Ramos (cell line): Measurements from ENCODE around the gene ABLIM2.

Experiments
- in situ Hi-C: fragments of 300-500 bp; cut with MboI; formaldehyde crosslinking; loops from one replicate; pipeline ENCODE4 v1.14.3; 2022; ENCODE audit warnings: low sequenced_read_pairs; ENCODE audit not compliant: unreplicated experiment

Gene ABLIM2

DNA sequence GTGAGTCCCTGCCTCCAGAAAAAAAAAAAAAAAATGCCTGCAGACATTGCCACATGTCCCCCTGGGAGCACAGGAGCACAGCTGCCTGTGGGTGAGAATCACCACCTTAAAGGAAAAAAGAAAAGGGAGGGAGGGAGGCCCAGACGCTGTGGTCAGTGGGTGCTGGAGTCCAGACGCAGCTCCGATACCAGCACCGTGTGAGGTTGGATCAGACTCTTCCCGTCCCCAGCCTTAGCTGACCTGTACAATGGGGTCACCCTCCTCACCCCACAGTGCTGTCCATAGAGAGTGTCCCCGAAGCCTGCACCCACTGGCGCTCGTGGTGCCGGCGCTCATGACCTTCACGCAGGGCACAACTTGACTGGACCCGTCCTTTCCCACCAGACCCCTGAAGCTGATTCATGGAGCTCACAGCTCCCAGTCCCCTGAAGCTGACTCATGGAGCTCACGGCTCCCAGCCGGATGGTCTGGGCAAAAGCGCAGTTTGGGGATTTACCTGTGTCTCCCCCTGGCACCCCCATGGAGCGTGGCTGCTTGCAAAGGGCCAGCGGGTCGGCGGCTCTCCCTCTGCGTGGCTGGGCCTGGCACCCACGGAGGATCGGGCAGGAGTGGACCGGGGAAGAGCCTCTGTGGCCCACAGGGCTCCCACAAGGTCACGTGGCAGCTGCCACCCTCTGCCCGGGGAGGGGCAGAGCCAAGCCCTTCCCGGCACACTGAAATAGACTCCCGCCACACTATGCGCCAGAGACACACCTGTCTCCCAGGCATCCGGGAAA is 31.4 kb downstream of the ABLIM2 start:
- in situ Hi-C loops, result no loop called here

DNA sequence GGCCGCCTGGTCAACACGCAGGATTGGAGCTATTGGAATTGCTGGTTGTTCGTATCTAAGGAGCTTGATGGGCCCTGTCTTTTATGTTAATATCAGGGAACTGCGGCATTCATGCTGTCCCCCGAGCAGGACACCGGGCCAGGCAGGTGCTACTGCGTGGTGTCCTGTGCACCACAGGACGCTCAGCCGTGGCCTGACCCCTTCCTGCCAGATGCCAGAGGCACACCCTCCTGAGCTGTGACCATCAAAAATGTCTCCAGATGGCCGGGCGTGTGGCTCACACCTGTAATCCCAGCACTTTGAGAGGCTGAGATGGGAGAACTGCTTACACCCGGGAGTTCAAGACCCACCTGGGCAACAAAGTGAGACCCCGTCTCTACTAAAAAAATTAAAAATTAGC is 32.1 kb downstream of the ABLIM2 start:
- in situ Hi-C loops, result no loop called here

DNA sequence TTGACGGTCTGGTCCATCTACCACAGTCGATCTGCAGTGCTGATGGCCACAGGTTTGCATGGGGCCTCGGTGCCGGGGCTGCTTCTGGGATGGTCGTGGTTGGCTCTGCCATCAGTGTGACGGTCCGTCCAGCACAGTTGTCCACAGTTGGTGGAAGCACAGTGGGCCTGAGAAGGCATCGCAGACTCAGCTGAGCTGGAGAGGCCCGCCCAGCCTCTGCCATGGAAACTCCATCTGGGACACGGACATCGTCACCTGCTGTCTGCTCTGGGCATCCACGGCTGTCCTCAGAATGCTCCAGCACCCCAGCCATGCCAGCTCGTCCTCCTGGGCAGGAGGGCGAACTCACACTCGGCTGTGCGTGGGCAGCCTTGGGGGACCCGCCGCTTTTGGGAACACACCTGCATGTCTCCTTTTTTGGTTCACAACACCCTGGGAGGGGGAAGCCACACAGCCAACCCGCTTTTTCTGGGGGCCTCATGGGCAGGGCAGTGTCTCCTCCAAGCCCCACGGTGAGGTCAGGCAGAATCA is 33.0 kb downstream of the ABLIM2 start:
- in situ Hi-C loops, result no loop called here

DNA sequence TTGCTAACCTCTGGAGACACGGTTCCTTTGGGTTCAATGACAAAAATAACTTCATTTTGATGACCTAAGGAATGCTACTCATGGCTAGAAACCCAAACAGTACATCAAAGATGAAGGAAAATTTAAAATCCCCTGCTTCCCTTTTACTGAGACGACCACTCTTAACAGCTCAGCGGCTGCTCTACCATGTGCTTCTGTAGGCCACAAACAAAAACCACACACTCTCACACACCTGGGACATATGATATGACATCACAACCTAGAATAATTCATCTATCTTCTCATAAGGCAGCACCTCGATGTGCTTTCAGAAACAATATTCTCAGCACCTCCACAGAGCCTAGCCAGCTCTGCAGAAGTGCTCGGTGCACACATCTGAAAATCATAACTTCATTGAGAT is 34.7 kb downstream of the ABLIM2 start:
- in situ Hi-C loops, result no loop called here

DNA sequence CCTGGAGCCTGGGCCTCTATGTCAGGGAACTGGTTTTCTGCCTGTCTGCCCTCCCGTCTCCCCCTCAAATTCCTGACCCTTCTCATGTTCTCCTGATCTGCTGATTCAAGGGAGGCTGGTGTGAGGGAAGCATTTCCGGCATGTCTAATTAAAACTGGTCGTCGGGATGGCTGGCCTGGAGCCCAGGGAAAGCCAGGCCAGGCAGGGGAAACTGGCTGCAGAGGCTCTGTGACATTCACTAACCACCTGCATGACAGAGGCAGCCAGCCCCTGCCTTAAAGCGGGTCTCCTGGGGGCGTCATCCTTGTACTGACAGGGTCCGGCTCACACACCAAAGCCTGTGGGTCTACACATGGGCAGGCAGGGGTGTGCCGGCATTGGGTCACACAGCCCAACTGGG is 35.2 kb downstream of the ABLIM2 start:
- in situ Hi-C loops, result no loop called here

DNA sequence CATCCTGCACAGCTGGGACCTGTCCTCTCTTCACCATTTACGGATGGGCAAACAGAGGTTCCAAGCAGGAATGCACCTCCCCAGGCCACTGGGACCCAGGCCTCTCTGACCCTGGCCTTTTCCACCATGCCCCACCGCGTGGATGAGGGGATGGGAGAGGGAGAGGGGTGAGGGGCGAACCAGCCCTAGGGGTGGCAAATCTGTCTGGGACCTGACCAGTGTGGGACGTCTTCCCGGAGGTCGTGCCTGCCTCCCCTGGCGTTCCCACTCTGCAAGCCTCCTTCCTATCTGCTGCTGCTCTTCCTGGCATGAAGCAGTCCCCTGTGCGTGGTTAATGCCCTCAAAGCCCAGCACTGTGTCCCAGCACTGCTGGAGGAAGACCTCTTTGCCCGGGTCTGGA is 35.9 kb downstream of the ABLIM2 start:
- in situ Hi-C loops, result no loop called here

DNA sequence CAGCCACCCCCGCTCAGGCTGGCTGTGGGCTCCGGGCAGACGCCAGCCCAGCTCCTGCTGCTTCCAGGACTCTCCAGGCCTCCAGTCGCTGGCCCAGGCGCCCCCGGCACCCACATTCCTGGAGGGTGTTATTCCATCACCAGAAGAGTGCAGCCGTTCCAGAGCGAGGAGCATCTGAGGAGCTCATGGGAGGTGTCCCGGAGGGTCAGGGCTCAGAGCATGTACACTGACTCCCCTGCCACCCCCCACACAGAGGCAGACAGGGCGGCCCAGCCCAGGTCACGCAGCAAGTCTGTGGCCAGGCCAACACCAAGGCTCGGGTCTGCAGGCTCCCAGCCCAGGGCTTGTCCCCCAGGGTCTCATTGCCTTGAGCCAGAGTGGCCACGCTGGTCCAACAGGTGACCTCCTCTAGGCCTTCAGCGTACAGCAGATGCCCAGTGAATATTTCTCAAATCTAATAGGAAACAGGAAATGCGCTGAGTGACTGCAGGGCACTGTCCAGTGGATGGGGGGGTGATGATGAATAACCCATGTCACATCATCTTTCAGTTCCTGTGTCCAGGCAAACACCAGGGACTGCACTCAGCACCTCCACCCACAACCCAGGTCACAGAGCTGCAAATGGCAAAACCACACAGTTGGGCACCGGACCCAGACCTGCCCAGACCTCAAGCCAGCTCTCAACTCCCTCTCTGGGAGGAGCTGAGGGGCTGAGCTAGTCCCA is 37.2 kb downstream of the ABLIM2 start:
- in situ Hi-C loops, result no loop called here

DNA sequence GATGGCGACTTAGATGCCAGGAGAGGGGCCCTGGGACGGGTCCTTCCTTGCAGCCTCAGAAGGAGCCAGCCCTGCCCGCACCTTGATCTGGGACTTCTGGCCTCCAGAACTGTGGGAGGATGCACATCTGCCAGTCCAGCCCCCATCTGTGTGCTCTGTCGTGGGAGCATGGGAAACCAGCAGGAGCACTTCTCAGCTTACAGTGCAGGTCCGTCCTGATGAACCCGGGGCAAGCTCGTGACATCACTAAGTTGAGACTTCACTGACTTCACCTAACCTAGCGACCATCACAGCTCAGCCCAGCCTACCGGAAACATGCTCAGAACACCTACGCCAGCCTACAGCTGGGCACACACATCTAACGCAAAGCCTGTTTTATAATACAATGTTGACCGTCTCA is 38.1 kb downstream of the ABLIM2 start:
- in situ Hi-C loops, result no loop called here

DNA sequence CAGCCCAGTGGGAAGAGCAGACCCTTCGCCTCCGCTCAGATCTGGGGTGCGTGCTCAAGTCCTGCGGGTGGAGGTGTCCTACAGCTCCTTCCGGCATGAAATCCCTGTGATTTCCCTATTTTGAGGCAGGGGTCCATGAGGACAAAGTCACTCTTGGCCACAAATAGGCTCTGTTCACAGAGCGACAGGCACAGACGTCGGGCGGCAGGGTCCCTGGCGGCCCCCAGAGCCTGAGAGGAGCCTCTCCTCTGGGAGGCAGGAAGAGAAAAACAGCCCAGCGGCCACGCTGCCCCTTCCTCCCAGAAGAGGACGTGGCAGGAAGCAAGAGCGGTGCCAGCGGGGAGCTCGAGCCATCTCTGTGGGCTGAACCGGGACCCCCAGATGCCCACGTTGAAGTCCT is 38.7 kb downstream of the ABLIM2 start:
- in situ Hi-C loops, result no loop called here

DNA sequence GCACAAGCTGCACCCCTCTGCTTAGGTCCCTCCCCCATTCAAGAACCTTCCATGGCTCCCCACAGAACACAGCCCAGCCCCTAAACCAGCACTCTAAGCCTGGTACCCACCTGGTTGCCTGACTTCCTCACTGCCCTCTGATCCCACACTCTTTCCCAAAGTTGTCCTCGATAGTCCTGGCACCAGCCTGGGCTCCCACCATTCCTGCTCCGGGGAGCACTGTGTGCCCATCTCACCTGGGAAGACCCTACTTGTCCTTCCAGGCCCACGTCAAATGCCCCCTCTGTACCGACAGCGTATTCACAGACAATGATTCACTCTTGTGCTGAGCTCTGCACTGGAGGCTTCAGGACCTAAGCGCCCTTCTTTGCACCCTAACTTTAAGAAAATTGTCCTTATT is 40.1 kb downstream of the ABLIM2 start:
- in situ Hi-C loops, result no loop called here

DNA sequence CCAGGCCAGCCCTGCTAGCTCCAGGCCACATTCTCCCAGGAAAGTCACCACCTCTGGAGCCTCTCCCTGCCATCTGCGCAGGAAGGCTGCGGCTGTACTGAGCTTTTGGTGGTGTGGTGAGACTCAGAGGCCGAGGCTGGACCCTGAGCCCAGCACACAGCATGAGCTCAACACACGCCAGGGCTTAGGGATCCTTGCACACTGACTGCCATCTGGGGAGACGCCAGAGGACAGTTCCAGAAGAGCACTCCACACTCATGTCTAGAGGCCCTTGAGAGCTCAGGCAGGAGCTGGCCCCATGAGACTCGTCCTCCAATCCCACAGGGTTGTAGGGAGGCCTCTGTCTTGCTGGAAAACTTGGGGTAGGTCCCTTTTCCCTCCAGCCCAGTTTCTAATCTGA is 40.6 kb downstream of the ABLIM2 start:
- in situ Hi-C loops, result no loop called here

DNA sequence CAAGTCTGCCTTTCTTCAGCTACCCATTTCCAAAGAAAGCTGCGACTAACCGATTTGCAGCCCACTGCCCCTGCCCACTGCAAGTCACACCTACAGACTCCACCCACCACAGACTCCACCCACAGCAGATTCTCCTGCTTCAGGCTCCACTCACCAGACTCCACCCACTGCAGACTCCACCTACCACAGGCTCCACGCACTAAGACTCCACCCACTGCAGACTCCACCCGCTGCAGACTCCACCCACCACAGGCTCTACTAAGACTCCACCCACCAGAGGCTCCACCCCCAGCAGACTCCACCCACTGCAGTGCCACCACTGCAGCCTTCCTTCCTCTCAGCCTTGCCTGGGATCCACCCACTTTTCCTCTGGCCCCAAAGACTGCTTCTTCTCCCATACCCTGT is 41.3 kb downstream of the ABLIM2 start:
- in situ Hi-C loops, result no loop called here

DNA sequence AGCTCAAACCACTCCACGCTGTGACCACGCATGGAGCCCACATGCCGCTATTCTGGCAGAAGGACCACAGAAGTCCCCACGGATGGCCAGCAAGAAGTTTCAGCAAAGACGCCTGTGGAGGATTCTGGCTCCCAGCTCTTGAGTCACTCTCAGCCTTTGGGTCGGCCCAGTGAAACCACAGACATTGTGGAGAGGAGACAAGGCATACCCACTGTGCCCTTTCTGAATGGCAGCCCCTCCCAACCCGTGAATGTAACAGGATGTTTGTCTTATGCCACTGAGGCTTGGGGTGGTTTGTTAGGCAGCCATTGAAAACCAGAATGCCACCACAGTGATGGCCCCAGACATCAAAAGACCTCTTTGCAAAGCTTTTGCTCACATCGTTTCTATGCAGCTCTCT is 42.7 kb downstream of the ABLIM2 start:
- in situ Hi-C loops, result no loop called here

DNA sequence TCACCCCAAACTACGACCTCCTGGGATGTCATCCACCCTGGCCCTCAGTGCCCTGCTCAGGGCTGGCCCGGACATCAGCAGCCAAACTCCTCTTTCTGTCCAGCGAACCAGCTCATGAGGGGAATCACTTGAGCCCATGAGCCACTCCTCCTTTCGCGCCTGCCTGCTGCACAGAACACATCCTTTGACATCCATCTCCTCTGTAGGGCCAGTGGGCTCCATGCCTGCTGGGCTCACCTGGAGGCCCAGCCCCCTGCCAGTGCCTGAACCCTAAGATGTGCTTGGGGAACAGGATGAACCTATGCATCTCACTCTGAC is 43.5 kb downstream of the ABLIM2 start:
- in situ Hi-C loops, result no loop called here

DNA sequence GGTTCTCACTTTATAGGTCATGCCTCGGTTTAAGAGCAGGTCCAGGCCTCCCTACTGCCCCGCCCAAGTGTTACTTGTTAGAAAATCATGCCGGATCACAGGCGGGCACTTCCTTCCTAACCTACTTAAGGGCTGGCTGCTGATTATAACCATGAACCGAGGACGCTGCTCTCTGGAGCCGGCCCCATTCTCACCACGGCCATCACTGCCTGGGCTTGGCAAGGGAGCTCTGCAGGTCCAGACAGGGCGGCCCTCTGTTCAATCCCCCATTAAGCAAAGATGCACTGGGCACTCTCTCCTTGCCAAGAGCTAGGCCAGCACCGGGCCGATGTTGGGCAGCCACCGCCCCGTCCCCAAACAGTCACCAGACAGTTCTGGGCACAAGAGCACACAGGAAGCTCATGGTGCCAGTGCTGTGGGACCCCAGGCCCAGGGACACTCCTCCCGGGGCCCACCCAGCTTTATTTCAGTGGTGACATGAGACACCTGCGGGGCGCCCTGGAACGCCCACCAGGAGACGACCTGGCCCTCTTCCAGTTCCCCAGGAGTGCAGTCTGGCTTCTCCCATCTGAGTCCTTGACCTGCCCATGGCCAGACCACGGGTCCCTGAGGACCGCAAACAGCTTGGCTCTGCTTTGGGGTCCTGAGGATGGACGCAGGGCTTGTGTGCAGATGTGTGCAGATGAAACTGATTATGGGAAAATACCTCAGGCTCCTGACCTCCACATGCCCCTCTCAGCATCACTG is 44.0 kb downstream of the ABLIM2 start:
- in situ Hi-C loops, result no loop called here

DNA sequence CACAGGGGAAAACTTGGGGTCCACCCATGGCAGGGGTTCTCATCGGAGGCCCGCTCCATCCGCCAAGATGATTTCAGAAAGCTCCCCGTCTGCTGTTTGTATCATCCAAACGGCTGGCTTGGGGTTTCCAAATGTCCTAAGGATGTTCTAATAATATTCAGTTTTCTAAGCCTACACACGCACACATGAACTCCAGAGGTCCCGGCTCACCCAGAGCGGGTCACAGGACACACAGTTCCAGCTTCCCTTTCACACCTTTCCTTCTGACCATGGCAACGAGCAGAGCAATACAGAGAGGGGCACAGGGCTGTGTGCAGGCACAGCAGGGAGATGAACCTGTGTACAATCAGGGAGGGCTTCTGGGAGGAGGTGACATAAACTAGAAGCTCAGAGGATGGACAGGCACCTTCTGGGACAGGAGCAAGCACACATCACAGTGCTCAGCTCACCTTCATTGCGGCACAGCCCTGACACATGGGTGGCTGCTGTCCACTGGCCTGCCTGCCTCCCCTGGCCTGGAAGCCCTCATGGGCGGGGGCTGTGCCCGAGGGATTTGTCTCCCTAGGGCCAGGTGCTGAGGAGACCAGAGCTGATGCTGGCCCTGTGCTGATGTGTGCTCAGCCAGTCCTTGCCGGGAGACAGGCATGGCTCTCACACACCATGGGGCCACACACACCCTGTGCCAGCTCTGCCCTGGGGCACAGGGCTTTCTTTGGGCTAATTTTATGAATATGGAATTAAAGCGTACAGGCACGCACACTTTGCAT is 44.8 kb downstream of the ABLIM2 start:
- in situ Hi-C loops, result no loop called here

DNA sequence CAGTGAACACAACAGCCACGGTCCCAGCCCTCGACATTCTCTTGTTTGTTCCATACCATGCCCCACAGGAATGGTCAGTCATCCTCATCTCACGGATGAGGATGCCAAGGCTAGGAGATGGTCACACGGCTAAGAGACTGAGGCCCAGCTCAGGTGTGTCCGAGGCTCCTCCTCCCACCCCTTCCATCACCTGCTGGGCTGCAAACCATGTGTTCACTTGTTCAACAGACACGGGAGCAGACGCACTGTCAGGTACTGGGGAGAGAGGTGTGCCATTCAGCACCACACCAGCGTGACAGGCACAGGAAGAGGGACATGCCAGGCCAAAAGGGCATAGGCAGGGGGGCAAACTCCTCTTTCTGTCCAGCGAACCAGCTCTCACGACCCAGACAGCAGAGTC is 45.9 kb downstream of the ABLIM2 start:
- in situ Hi-C loops, result no loop called here

DNA sequence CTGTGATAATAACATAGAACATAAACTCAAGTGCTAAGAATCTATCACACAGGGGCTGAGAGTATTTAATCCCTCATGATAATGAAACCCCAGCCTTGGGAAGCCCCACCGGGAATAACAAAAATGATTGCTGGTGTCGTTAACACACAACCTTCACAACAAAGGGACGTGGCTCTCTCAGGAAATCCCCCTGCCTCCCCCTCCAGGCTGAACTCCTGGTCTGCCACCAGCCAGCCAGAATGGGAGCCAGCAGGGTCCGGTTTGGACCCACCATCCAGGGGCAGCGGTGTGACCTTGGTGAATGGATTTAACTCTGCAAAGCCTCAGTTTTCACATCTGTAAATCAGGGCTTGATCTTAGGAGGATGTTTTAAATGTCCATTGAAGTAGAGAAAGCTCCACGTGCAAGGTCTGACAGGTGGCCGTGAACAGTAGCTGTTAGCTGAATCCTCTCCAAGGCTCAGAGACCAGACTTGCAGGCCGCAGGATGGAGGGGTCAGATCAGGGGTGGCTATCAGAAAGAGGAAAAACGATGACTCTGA is 46.5 kb downstream of the ABLIM2 start:
- in situ Hi-C loops, result no loop called here

DNA sequence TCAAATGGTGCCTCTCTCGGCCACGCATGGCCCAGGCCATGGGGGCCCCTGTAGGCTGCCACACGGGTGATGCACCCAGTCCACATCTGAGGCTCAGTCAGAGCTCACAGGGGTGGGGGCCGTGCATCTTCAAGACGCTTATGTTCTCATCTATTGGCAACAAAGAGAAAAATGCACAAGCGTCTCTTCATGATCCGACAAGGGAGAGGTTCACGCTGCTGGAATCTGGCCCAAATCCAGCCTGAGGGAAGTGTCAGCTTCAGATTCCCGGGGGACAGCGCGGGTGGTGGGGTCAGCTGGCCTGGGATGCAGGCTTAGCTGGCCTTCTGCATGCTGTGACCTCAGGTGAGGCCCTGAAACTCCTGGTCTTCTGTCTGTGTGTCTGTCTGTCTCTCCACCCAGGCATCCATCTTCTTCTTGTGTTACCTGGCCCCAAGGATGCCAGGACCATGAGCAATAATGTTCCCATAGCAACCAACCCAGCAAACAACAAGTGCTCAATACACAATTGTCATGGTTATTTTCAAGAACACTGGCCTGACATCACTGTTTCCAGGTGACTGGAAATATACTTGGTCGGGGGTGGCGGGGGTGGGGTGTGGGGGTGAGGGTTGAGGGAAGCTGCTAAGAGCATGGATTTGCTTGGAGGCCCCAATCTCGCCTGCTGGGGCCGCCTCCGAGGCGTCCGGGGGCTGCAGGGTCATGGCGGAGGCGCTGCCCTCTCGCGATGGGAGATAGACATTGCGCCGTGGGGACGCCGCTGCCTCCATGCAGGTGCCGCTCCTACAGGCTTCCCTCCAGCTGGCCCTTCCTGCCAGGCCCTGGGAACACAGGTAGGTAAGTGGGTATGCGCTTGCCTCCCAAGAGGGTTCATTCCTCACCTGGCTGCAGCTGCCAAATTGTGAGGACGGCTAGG is 48.3 kb downstream of the ABLIM2 start:
- in situ Hi-C loops, result no loop called here
